GM12878 (cell line): ENCODE data around the gene CNTNAP2. TPM values are rescaled to one million over a fixed set of nuclear protein-coding genes. Genes with fewer than 3 reads are reported as not detected.

ENCODE experiments used
- ATAC-seq: fragments of 200-7000 bp; cut with Tn5 transposase; 3 replicates; pipeline ENCODE4 v1.9.1; 2020; ENCODE audit warnings: mild to moderate bottlenecking, moderate library complexity
- BruUV-seq: library from RNA; stranded (reverse); fragments of 400-500 nt; replicated peaks from 2 replicates; lab custom pipeline; 2021; lab: Mats Ljungman, UMichigan
- CTCF ChIA-PET: fragments of 300-600 bp; sonication (Branson Sonifier 250); formaldehyde crosslinking; extraction: SDS; loops from one replicate; lab custom pipeline; 2021; ENCODE audit warnings: inconsistent platforms; lab: Yijun Ruan, JAX
- POLR2A ChIA-PET: fragments of 350-600 bp; formaldehyde crosslinking; extraction: SDS; loops from one replicate; lab custom pipeline; 2021; ENCODE audit warnings: inconsistent platforms; lab: Charles Lee
- RAD21 ChIA-PET: fragments of 300-600 bp; sonication (Branson Sonifier 250); formaldehyde crosslinking; loops from one replicate; lab custom pipeline; 2023; ENCODE audit warnings: antibody characterized with exemption; ENCODE audit not compliant: unreplicated experiment; lab: Charles Lee
- SMC1A ChIA-PET: fragments of 300-600 bp; sonication (Branson Sonifier 250); formaldehyde crosslinking; loops from one replicate; lab custom pipeline; 2023; ENCODE audit not compliant: unreplicated experiment, uncharacterized antibody; lab: Charles Lee
- DNase-seq: peaks from one replicate; pipeline ENCODE4 v3.0.0-alpha.2; 2011; ENCODE audit warnings: low read depth, low spot score
- FAIRE-seq: peaks from 3 replicates; lab custom pipeline; 2011; peaks lifted over from hg19 to GRCh38; lab: Jason Lieb, UNC
- H2AFZ ChIP-seq: 2 replicates; pipeline ENCODE4 v1.6.0; 2011; ENCODE audit warnings: low read depth, low read length, control low read depth; ENCODE audit not compliant: control insufficient read depth
- H3K27ac ChIP-seq: 2 replicates; pipeline ENCODE4 v1.5.1; 2011; ENCODE audit warnings: control low read depth; ENCODE audit not compliant: control insufficient read depth, insufficient read depth
- H3K27me3 ChIP-seq, 2 experiments: replicated peaks in 1 of 2; 2 replicates each; pipeline versions ENCODE4 v1.6.0 to v1.6.1; 2011; ENCODE audit warnings: low read length in 1 of 2; ENCODE audit not compliant: control insufficient read depth in 2 of 2, insufficient read depth in 2 of 2
- H3K36me3 ChIP-seq, 2 experiments: 2 replicates each; pipeline ENCODE4 v1.5.1; 2011; ENCODE audit warnings: low read length in 1 of 2; ENCODE audit not compliant: control insufficient read depth in 2 of 2, insufficient read depth in 2 of 2
- H3K4me1 ChIP-seq: 2 replicates; pipeline ENCODE4 v1.6.1; 2011; ENCODE audit warnings: mild to moderate bottlenecking, low read length, moderate library complexity, mixed read lengths; ENCODE audit not compliant: control insufficient read depth, insufficient read depth
- H3K4me2 ChIP-seq: 2 replicates; pipeline ENCODE4 v1.6.0; 2011; ENCODE audit warnings: control low read depth; ENCODE audit not compliant: control insufficient read depth, insufficient read depth
- H3K4me3 ChIP-seq: fragments of 200-600 bp; sonication (generic); 2 replicates; pipeline ENCODE4 v1.5.1; 2016
- H3K79me2 ChIP-seq: 2 replicates; pipeline ENCODE4 v1.6.0; 2011; ENCODE audit warnings: low read length; ENCODE audit not compliant: control insufficient read depth, insufficient read depth
- H3K9ac ChIP-seq: 2 replicates; pipeline ENCODE4 v1.8.0; 2011; ENCODE audit warnings: low read length, control low read depth, mixed read lengths; ENCODE audit not compliant: control insufficient read depth, insufficient read depth
- H3K9me3 ChIP-seq: replicated peaks from 3 replicates; pipeline ENCODE4 v1.5.1; 2011; ENCODE audit warnings: mild to moderate bottlenecking, low read length; ENCODE audit not compliant: control insufficient read depth, insufficient read depth
- H4K20me1 ChIP-seq: 2 replicates; pipeline ENCODE4 v1.6.0; 2011; ENCODE audit not compliant: control insufficient read depth, insufficient read depth
- KLF5 ChIP-seq: fragments of 450-650 bp; IDR thresholded peaks from 2 replicates; pipeline ENCODE4 v1.6.1; 2014; ENCODE audit warnings: mild to moderate bottlenecking; ENCODE audit not compliant: partially characterized antibody
- PML ChIP-seq: IDR thresholded peaks from 2 replicates; pipeline ENCODE4 v1.6.1; 2012; ENCODE audit warnings: low read length, inconsistent platforms
- POU2F2 ChIP-seq: IDR thresholded peaks from 3 replicates; pipeline ENCODE4 v1.6.1; 2011; ENCODE audit warnings: low read depth, mild to moderate bottlenecking, low read length, borderline replicate concordance
- RELB ChIP-seq: fragments of 450-650 bp; IDR thresholded peaks from 2 replicates; pipeline ENCODE4 v1.6.1; 2017; ENCODE audit warnings: low read depth, mild to moderate bottlenecking, moderate library complexity
- ZNF384 ChIP-seq: IDR thresholded peaks from 2 replicates; pipeline ENCODE4 v1.6.1; 2012; ENCODE audit warnings: low read depth, mild to moderate bottlenecking, low read length, improper control_type of control experiment, borderline replicate concordance
- WGBS: methylation state at CpG from one replicate; pipeline ENCODE4 v1.1.6; 2016; ENCODE audit warnings: low lambda C conversion rate; ENCODE audit not compliant: insufficient replicate concordance, insufficient coverage; ENCODE audit errors: missing lambda C conversion rate; 5-methylcytosine and 5-hydroxymethylcytosine counted together
- in situ Hi-C: fragments of 300-500 bp; cut with MboI; formaldehyde crosslinking; loops from 9 replicates; pipeline ENCODE4 v1.14.3; 2018; ENCODE audit warnings: mixed read lengths
- intact Hi-C: fragments of 100-400 bp; cut with micrococcal nuclease; formaldehyde crosslinking; loops from one replicate; pipeline ENCODE4 v1.14.2; 2022; ENCODE audit not compliant: unreplicated experiment
- polyA plus RNA-seq, 11 experiments: library from polyadenylated mRNA; depleted of rRNA in 4 of 11; unstranded in 6 of 11; stranded (reverse) in 5 of 11; fragments of >200 nt; fragmentation: Nextera tagmentation in 4 of 11; fragmentation: Illumina TruSeq in 1 of 11; extraction: Ambion mirVana in 4 of 11; extraction: Trizol in 1 of 11; gene quantifications; 1 replicate in 1 of 11; 2 replicates in 10 of 11; pipeline versions ENCODE4 v1.2.1 to v1.2.3, GENCODE V29; 2011 to 2016; ENCODE audit warnings: inconsistent platforms in 2 of 11, missing spikeins in 2 of 11, low read depth in 1 of 11
- total RNA-seq, 4 experiments: library from RNA; depleted of rRNA in 3 of 4; stranded (reverse); fragments of >200 nt in 3 of 4; fragmentation: Illumina TruSeq in 1 of 4; extraction: Trizol in 1 of 4; gene quantifications; 2 replicates each; pipeline versions ENCODE4 v1.2.1 to v1.2.3, GENCODE V29; 2013 to 2021

CNTNAP2 gene
- total and polyA plus RNA-seq, 10 of the 15 experiments (the other 5 are each of a cell fraction or from before 2014, with no cell fraction given), result 0.03 to 0.08 (median 0.03) TPM; not detected in 7

GRCh38 chr7:146665023-146665422 lies 548.4 kb downstream of the CNTNAP2 start (continued):
- TF ChIP-seq POU2F2, result no peak
- no peak for TF ChIP-seq ZNF384
- no peak for TF ChIP-seq KLF5

GRCh38 chr7:146670532-146670931 lies 553.9 kb downstream of the CNTNAP2 start:
- FAIRE-seq, result no peak
- RAD21 ChIA-PET, result no interaction called here
- CTCF ChIA-PET, result no interaction called here

More at GRCh38 chr7:146670532-146670931, 553.9 kb downstream of the CNTNAP2 start:
- no peak overlapping the region for H2AFZ ChIP-seq
- in situ Hi-C loops, result no loop called here
- POLR2A ChIA-PET, result no interaction called here
- H4K20me1 ChIP-seq, result no peaks in the 10 kb centered on the region
- no peaks in the 10 kb centered on the region for H3K36me3 ChIP-seq
- H3K9me3 ChIP-seq, result no peaks in the 10 kb centered on the region
- H3K4me1 ChIP-seq, result no peaks in the 10 kb centered on the region
- TF ChIP-seq PML (no peak), RELB (no peak)
- TF ChIP-seq, all 136 proteins: peak for 0
- SMC1A ChIA-PET, result no interaction called here
- no peak for DNase-seq
- ATAC-seq, result no peak
- H3K27me3 ChIP-seq, result no peaks in the 10 kb centered on the region
- no TSS peak for BruUV-seq
- no peaks in the 10 kb centered on the region for H3K79me2 ChIP-seq
- no peak overlapping the region for H3K4me2 ChIP-seq
- 23% methylated on average over 2 of the region's 2 CpGs for WGBS
- no peak overlapping the region for H3K9ac ChIP-seq
- intact Hi-C loops, result no loop called here
- H3K4me3 ChIP-seq, result no peak overlapping the region
- H3K27ac ChIP-seq, result no peak overlapping the region
